ENCODE results near the gene GMPS.

GRCh38 chr3:155890671-155891190, 20.3 kb downstream of the GMPS start:
- no peak for TF ChIP-seq POLR2AphosphoS5 (IDR thresholded peaks at IDR 0.05)
- TF ChIP-seq CTCF (IDR thresholded peaks at IDR 0.05), result no peak

Data from esophagus muscularis mucosa (tissue), 3 donors.